GM12891 (cell line): ENCODE results near the gene ARHGEF28.

Source experiments
- DNase-seq: peaks from one replicate; pipeline ENCODE4 v3.0.0; 2011; ENCODE audit warnings: low spot score; ENCODE audit not compliant: insufficient read length
- FAIRE-seq: peaks from 2 replicates; lab custom pipeline; 2011; peaks lifted over from hg19 to GRCh38; lab: Jason Lieb, UNC
- PAX5 ChIP-seq: IDR thresholded peaks from 2 replicates; pipeline ENCODE4 v1.6.1; 2011; ENCODE audit warnings: low read length, moderate library complexity, mild to moderate bottlenecking; ENCODE audit not compliant: insufficient read depth, severe bottlenecking
- POLR2A ChIP-seq: IDR thresholded peaks from 2 replicates; pipeline ENCODE4 v1.6.1; 2011; ENCODE audit warnings: low read depth, low read length, control low read depth
- POLR2AphosphoS5 ChIP-seq: IDR thresholded peaks from 2 replicates; pipeline ENCODE4 v1.6.1; 2011; ENCODE audit warnings: low read depth, low read length, control low read depth
- POU2F2 ChIP-seq: IDR thresholded peaks from 2 replicates; pipeline ENCODE4 v1.6.1; 2011; ENCODE audit warnings: low read depth, mild to moderate bottlenecking, control low read depth, low read length, moderate library complexity
- SPI1 ChIP-seq: IDR thresholded peaks from 2 replicates; pipeline ENCODE4 v1.6.1; 2011; ENCODE audit warnings: low read depth, low read length, control low read depth
- TAF1 ChIP-seq: IDR thresholded peaks from 2 replicates; pipeline ENCODE4 v1.6.1; 2011; ENCODE audit warnings: low read depth, low read length, control low read depth

The ARHGEF28 gene

DNA sequence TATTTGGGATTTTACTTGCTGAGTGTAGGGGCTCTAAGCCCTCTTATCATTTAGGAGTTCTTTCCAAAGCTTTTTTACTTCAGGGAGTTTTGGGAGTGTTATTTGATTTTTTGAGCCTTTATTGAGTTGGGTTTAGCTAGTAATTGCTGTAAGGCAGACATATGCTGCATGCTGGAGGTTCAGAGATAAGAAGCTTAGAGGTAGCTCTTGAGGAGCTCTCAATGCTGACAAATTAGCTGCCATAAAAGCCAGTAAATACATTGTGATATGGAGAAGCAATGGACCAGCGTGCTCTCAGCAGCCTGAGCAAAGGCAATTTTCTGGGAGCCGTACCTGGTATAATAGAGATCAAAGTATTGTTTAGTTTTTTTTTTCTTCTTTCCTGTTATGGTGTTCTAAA, 11.6 kb downstream of the ARHGEF28 start:
- TF ChIP-seq POLR2AphosphoS5 = no peak
- no peak for TF ChIP-seq POLR2A
- no peak for TF ChIP-seq SPI1
- TF ChIP-seq TAF1 = no peak
- TF ChIP-seq PAX5 = no peak
- DNase-seq (no peak), FAIRE-seq (no peak)

GRCh38 chr5:73638344-73639095, 12.5 kb downstream of the ARHGEF28 start:
- FAIRE-seq (no peak), DNase-seq (no peak)
- TF ChIP-seq TAF1 (no peak), POLR2A (no peak)

DNA sequence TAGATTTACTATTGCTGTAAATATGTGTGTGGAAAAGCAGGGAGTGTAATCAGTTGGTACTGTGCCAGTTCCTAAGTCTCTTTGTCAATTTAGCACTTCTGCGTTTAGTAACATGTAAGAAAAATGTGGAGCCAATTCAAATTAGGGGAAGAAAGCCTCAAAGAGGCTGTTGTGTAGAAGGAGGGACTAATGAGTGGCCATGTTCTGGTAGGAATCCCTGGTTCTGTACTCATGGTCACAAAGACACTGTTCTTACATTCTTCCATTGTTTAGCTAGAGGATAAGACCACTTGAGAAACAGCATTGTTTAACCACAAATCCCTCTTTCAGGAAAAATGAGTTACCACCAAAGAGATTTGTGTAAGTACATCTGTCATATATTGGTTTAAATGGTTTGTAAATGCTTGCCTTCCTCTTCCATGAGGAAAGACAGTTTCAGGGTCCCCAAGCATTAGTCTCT, 14.9 kb downstream of the ARHGEF28 start:
- FAIRE-seq (no peak), DNase-seq (no peak)
- no peak for TF ChIP-seq TAF1

DNA sequence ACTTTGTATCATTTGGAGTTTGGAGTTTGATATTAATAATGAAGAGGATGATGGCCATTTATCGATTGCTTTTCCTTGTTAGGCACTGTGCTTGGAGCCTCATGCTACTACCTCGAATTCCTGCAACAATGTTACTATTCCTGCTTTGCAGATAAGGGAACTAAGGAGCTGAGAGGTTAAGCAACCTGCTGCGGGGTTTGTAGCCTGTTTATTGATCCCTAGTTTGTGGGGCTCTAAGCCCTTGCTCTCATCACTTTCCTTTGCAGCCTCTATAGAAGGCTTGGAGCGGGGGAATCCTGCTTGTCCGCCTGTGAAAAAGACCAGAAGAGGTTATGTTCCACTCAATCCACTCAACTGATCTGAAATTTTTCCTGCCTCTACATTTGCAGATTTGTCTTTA, 15.8 kb downstream of the ARHGEF28 start:
- DNase-seq (no peak), FAIRE-seq (no peak)
- TF ChIP-seq POLR2AphosphoS5 = no peak
- no peak for TF ChIP-seq POLR2A
- TF ChIP-seq TAF1 = no peak
- no peak for TF ChIP-seq POU2F2
- no peak for TF ChIP-seq PAX5
- no peak for TF ChIP-seq SPI1

GRCh38 chr5:73642344-73642743, 16.3 kb downstream of the ARHGEF28 start:
- FAIRE-seq (no peak), DNase-seq (no peak)
- TF ChIP-seq TAF1 (no peak), SPI1 (no peak), PAX5 (no peak), POU2F2 (no peak), POLR2AphosphoS5 (no peak), POLR2A (no peak)

DNA sequence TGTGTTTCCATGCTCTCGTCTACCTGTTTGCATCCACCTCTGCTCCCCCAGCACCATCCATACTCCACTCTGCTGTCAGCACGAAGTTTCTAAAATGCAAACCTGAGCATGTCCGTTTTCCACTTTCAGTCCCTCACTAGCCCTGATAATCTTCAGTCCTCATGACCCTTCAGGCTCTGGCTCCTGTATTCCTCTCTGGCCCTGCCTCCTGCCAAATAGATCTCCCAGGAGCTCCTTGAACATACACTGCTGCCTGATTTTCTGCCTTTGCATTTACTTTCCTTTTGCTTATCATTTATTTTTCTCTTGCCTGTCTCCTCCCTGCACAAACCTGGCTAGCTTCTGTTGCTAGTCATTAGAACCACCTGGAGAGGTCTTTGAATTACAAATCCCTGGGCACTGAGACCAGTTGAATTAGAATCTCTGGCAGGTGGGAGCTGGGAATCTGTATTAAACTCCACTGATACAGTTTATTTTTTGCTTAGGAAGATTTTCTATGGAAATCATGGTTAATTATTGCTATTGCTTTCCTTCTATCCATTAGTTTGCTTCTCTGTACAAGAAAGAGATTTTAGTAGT, 18.5 kb downstream of the ARHGEF28 start:
- TF ChIP-seq TAF1 (no peak), PAX5 (no peak), SPI1 (no peak), POLR2AphosphoS5 (no peak)
- no peak for DNase-seq
- FAIRE-seq = no peak

DNA sequence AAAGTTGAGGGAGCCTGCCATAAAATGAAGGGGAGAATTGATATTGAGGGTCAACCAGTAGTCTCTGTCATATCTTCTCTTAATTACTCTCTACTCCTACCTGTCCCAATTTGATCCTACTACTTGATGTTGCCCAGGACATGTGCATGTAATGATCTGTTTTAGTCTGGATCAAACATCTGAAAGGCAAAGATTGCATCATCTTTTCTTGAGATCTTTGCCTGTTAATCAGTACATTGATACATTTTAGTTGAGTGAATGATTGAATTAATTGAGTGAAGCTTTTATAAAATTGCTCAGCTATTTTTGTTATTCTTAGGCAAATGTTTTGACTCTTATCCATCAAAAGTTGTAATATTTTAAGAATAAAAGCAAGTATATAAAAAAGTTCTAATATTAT, 21.7 kb downstream of the ARHGEF28 start:
- TF ChIP-seq SPI1 (no peak), POLR2AphosphoS5 (no peak), PAX5 (no peak)
- no peak for FAIRE-seq

DNA sequence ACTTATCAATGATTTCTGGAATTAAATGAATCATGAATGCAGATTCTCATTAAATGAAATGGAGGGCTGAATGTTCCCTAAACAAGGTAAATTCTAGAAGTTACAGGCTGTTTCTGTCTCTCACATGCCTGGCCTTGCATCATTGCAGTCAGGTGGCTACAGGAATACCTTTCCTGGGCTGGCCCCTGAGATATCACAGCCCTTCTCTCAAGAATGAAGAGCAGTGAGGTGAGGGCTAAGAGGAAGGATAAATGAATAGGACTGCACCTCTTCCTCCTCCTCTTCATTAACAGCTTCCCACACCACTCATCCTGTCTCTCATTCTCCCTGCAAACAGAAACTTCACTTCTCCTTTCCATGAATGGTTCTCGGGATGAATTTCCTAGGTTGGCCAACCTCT, 22.5 kb downstream of the ARHGEF28 start:
- TF ChIP-seq POU2F2 (no peak), PAX5 (no peak), TAF1 (no peak)
- DNase-seq (no peak), FAIRE-seq (no peak)

More for the DNA sequence above, 21.7 kb downstream of the ARHGEF28 start:
- DNase-seq = no peak

GRCh38 chr5:73649926-73650325, 23.9 kb downstream of the ARHGEF28 start:
- TF ChIP-seq TAF1 (no peak), POU2F2 (no peak), SPI1 (no peak)
- FAIRE-seq (no peak), DNase-seq (no peak)

- no peak for TF ChIP-seq POLR2A
- TF ChIP-seq SPI1 = no peak
- TF ChIP-seq PAX5 = no peak
- TF ChIP-seq POLR2AphosphoS5 = no peak
- no peak for TF ChIP-seq POU2F2
- TF ChIP-seq TAF1 = no peak
- FAIRE-seq (no peak), DNase-seq (no peak)
Observed at GRCh38 chr5:73652391-73652790, 26.4 kb downstream of the ARHGEF28 start.
